Upper lobe of right lung (tissue), 1 donor: Measurements from ENCODE around the gene HOXB6. TPM values are rescaled to one million over a fixed set of nuclear protein-coding genes. Genes with fewer than 3 reads are reported as not detected.

Experiments
- ATAC-seq: fragments of 200-7000 bp; cut with Tn5 transposase; one replicate; pipeline ENCODE4 v1.9.1; 2020; ENCODE audit warnings: mild to moderate bottlenecking, moderate library complexity
- DNase-seq: peaks from one replicate; pipeline ENCODE4 v3.0.0-alpha.2; 2020
- H3K27ac ChIP-seq: fragments of 200-600 bp; one replicate; pipeline ENCODE4 v1.8.0; 2022
- H3K27me3 ChIP-seq: fragments of 200-600 bp; one replicate; pipeline ENCODE4 v1.8.0; 2022; ENCODE audit warnings: mild to moderate bottlenecking
- H3K36me3 ChIP-seq: fragments of 200-600 bp; one replicate; pipeline ENCODE4 v1.8.0; 2022
- H3K4me1 ChIP-seq: fragments of 200-600 bp; one replicate; pipeline ENCODE4 v1.8.0; 2022
- H3K4me3 ChIP-seq: fragments of 200-600 bp; one replicate; pipeline ENCODE4 v1.8.0; 2022; ENCODE audit warnings: mild to moderate bottlenecking
- H3K9me3 ChIP-seq: fragments of 200-600 bp; one replicate; pipeline ENCODE4 v1.8.0; 2022
- CTCF ChIP-seq: fragments of 200-600 bp; IDR thresholded peaks from one replicate; pipeline ENCODE4 v1.8.0; 2022; ENCODE audit warnings: antibody characterized with exemption
- intact Hi-C: fragments of 100-400 bp; cut with DNase I; formaldehyde crosslinking; loops from one replicate; pipeline ENCODE4 v1.11.0; 2022
- total RNA-seq: library from RNA; stranded (reverse); fragmentation: NEBNext Ultra II Directional; extraction: Animal tissue kit (Norgen Biotek cat#: 25700); gene quantifications from one replicate; pipeline ENCODE4 v1.2.1, GENCODE V29; 2021
- donor health status: DM: no; HTN: yes; CAD: no; lungs with severe emphysema.

The HOXB6 gene
- total RNA-seq, 1 donor from 2014 or later = 4.9 TPM

GRCh38 chr17:48642059-48642842 lies 37.5 kb upstream of the HOXB6 start:
- H3K4me3 ChIP-seq = no peak overlapping the region
- intact Hi-C loops = no loop called here
- ATAC-seq = no peak
- no peak overlapping the region for H3K27ac ChIP-seq
- peaks cover 100% of the 10 kb centered on the region for H3K27me3 ChIP-seq
- no peak for TF ChIP-seq CTCF
- DNase-seq = no peak
- H3K9me3 ChIP-seq = no peaks in the 10 kb centered on the region
- H3K4me1 ChIP-seq = peaks cover 2% of the 10 kb centered on the region
- H3K36me3 ChIP-seq = no peaks in the 10 kb centered on the region

GRCh38 chr17:48641541-48642058 lies 36.8 kb upstream of the HOXB6 start:
- H3K4me3 ChIP-seq = no peak overlapping the region
- intact Hi-C loops = no loop called here
- peaks cover 100% of the 10 kb centered on the region for H3K27me3 ChIP-seq
- DNase-seq = no peak
- no peak for TF ChIP-seq CTCF
- ATAC-seq = no peak
- H3K36me3 ChIP-seq = no peaks in the 10 kb centered on the region
- no peaks in the 10 kb centered on the region for H3K4me1 ChIP-seq
- H3K9me3 ChIP-seq = no peaks in the 10 kb centered on the region
- no peak overlapping the region for H3K27ac ChIP-seq

- H3K4me3 ChIP-seq = no peak overlapping the region
- H3K9me3 ChIP-seq = no peaks in the 10 kb centered on the region
- intact Hi-C loops = no loop called here
- TF ChIP-seq CTCF = no peak
- peaks cover 100% of the 10 kb centered on the region for H3K27me3 ChIP-seq
- no peaks in the 10 kb centered on the region for H3K4me1 ChIP-seq
- ATAC-seq (no peak), DNase-seq (no peak)
- no peaks in the 10 kb centered on the region for H3K36me3 ChIP-seq
- H3K27ac ChIP-seq = no peak overlapping the region
Observed at GRCh38 chr17:48640858-48641180, 36.0 kb upstream of the HOXB6 start.

GRCh38 chr17:48639982-48640857 lies 35.4 kb upstream of the HOXB6 start:
- no peak for DNase-seq
- Histone ChIP-seq H3K9me3 (no peaks in the 10 kb centered on the region), H3K4me1 (no peaks in the 10 kb centered on the region), H3K4me3 (no peak overlapping the region), H3K27ac (no peak overlapping the region), H3K36me3 (no peaks in the 10 kb centered on the region), H3K27me3 (peaks cover 100% of the 10 kb centered on the region)
- intact Hi-C loops = no loop called here
- no peak for ATAC-seq
- no peak for TF ChIP-seq CTCF

- intact Hi-C loops = no loop called here
- peaks cover 100% of the 10 kb centered on the region for H3K27me3 ChIP-seq
- H3K36me3 ChIP-seq = no peaks in the 10 kb centered on the region
- no peak overlapping the region for H3K4me3 ChIP-seq
- ATAC-seq = no peak
- no peak for DNase-seq
- H3K27ac ChIP-seq = no peak overlapping the region
- TF ChIP-seq CTCF = no peak
- H3K4me1 ChIP-seq = no peaks in the 10 kb centered on the region
- no peaks in the 10 kb centered on the region for H3K9me3 ChIP-seq
Observed at GRCh38 chr17:48639136-48639535, 34.4 kb upstream of the HOXB6 start.
